HL-60/S4 (cell line): ENCODE results near the gene PPIG.
"Not testable (repeated sequence)": the region's sequence is repeated elsewhere in the genome, so short reads cannot be mapped to it uniquely, and the experiment has no call there.

Experiments
- in situ Hi-C: fragments of 300-500 bp; cut with MboI; formaldehyde crosslinking; loops from 2 replicates; pipeline ENCODE4 v1.14.3; 2022; ENCODE audit warnings: low sequenced_read_pairs

The PPIG gene

DNA sequence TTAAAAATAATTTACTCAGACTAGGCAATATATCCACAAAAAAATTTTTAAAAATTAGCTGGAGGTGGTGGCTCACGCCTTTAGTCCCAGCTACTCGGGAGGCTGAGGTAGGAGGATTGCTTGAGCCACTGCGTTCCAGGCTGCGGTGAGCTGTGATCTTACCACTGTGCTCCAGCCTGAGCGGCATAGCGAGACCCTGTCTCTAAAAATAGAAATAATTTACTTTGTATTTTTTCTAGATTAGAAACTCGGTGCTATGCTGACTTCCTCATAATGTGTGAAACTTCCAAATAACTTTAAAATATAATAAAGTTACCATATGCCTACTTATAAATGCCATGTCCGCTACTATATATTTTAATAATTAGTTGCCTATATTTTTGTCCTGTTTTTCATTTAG is 6.7 kb downstream of the PPIG start:
- in situ Hi-C loops: no loop called here

DNA sequence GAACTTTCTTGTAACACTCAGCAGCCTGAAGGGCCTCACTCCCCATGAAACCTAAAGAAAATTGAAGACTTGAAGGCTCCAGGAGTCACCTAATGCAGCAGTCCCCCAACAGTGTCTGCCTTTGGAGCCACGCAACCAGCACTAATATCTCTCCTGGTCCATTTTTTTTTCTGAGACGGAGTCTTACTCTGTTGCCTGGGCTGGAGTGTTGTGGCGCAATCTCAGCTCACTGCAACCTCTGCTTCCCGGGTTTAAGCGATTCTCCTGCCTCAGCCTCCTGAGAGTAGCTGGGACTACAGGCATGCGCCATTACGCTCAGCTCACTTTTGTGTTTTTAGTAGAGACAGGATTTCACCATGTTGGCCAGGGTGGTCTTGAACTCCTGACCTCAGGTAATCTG is 12.4 kb downstream of the PPIG start:
- in situ Hi-C loops: not testable (repeated sequence)

- in situ Hi-C loops: no loop called here
These were observed 14.8 kb downstream of the PPIG start for GRCh38 chr2:169598982-169599381.

DNA sequence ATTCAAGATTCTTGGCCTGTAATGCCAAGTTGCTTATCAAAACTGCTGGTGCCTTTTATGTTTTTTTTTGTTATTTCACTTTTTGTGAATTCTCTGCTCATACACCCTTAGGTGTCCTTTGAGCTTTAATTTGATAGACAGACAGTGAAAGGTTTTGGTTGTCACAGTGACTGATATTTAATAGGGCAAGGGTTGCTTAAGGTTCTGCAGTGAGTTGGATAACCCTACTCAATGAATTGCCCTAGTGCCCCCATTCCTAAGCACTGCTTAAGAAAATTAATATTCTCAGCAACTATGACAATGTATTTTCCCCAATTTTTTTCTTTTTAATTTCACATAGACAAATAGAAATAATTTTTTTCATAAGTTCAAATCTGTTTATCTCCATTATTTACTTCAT is 15.4 kb downstream of the PPIG start:
- in situ Hi-C loops: no loop called here

GRCh38 chr2:169609264-169609663 is 25.1 kb downstream of the PPIG start:
- in situ Hi-C loops: no loop called here

- in situ Hi-C loops: no loop called here
These were observed 29.7 kb downstream of the PPIG start for GRCh38 chr2:169613876-169614275.

- in situ Hi-C loops: not testable (repeated sequence)
These were observed 31.8 kb downstream of the PPIG start for GRCh38 chr2:169615982-169616381.

DNA sequence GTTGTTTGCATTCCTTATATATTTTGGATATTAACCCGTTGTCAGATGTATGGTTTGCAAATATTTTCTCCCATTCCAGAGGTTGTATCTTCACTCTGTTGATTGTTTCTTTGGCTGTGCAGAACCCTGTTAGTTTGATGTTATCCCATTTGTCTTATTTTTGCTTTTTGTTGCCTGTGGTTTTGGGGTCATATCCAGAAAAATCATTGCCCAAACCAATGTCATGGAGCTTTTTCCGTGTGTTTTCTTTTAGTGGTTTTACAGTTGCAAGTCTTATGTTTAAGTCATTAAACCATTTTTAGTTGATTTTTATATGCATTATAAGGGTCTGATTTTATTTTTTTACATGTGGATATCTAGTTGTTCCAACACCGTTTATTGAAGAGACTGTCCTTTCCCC is 35.8 kb downstream of the PPIG start:
- in situ Hi-C loops: no loop called here

- in situ Hi-C loops: no loop called here
These were observed 36.4 kb downstream of the PPIG start for GRCh38 chr2:169620509-169620908.

GRCh38 chr2:169623235-169623634 is 39.1 kb downstream of the PPIG start:
- in situ Hi-C loops: no loop called here

- in situ Hi-C loops: no loop called here
These were observed 41.6 kb downstream of the PPIG start for GRCh38 chr2:169625781-169626180.

GRCh38 chr2:169636440-169637097 is 52.4 kb downstream of the PPIG start:
- in situ Hi-C loops: no loop called here

GRCh38 chr2:169637620-169638019 is 53.5 kb downstream of the PPIG start:
- in situ Hi-C loops: no loop called here

- in situ Hi-C loops: no loop called here
These were observed 56.0 kb downstream of the PPIG start for GRCh38 chr2:169640104-169640503.

GRCh38 chr2:169641464-169641863 is 57.3 kb downstream of the PPIG start:
- in situ Hi-C loops: no loop called here

DNA sequence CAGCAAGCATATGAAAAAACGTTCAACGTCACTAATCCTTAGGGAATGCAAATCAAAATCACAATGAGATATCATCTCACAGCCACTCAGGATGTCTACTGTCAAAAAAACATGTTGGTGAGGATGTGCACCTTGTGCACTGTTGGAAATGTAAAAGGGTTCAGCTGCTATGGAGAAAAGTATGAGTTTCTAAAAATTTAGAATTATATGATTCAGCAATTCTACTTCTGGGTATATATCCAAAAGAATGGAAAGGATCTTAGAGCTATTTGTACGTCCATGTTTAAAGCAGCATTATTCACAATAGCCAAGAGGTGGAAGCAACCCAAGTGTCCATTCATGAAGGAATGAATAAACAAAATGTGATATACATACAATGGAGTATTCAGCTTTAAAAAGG is 60.0 kb downstream of the PPIG start:
- in situ Hi-C loops: no loop called here

- in situ Hi-C loops: no loop called here
These were observed 63.3 kb downstream of the PPIG start for GRCh38 chr2:169647496-169647895.

DNA sequence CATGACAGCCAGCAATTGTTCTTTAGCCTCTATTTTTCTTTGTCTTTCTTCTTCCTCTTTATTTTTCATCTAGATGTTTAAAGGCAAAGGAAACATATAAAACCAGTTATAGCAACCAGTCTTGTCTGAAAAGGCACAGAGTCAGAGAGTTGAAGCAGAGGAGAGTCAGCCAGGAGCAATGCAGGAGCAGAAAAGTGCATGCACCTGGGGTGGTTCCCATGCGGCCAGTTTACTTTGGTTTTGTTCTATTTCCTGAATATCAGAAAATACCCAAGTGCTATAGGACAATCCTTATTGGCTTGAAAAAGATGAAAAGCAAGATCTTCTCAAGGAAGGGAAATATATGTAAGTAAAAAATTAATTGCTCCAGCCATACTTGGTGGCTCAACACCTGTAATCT is 65.1 kb downstream of the PPIG start:
- in situ Hi-C loops: no loop called here

- in situ Hi-C loops: no loop called here
These were observed 69.5 kb downstream of the PPIG start for GRCh38 chr2:169653636-169654035.

- in situ Hi-C loops: no loop called here
These were observed 72.0 kb downstream of the PPIG start for GRCh38 chr2:169656164-169656563.

- in situ Hi-C loops: no loop called here
These were observed 74.7 kb downstream of the PPIG start for GRCh38 chr2:169658877-169659276.

DNA sequence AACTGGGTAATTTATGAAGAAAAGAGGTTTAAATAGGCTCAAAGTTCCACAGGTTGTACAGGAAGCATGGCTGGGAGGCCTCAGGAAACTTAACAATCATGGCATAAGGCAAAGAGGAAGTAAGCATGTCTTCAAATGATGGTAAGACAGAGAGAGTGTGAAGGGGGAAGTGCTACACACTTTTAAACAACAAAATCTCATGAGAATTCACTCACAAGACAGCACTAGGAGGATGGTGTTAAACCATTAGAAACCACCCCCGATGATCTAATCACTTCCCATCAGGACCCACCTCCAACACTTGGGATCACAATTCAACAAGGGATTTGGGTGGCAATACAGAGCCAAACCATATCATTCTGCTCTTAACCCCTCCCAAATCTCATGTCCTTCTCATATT is 75.2 kb downstream of the PPIG start:
- in situ Hi-C loops: no loop called here

DNA sequence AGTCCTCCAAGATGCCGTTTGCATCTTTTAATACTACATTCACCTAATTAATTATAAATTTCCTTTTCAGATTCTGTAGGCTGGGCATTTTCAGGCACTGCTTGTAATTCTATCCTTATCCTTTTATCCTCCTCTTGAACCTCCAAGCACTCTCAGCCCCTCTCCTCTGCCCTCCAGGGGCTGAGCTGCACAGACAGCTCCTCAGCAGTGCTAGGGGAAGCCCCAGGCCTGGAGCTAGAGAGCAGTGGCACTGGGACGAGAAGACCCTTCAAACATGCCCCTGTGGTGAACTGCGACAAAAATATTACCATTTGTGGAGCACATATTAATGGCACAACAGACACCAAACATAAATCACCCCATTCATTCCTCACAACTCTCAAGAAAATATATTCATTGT is 77.1 kb downstream of the PPIG start:
- in situ Hi-C loops: no loop called here
